Left ventricle myocardium inferior (tissue), 1 donor: ENCODE measurements around the gene ZNF385C. TPM values are rescaled to one million over a fixed set of nuclear protein-coding genes. Genes with fewer than 3 reads are reported as not detected.

ENCODE experiments used
- DNase-seq: peaks from one replicate; pipeline ENCODE4 v3.0.0-alpha.2; 2020
- H3K27ac ChIP-seq: fragments of 200-600 bp; replicated peaks from 2 replicates; pipeline ENCODE4 v1.8.0; 2021
- H3K27me3 ChIP-seq: fragments of 200-600 bp; 2 replicates; pipeline ENCODE4 v1.8.0; 2021; ENCODE audit warnings: low read depth
- H3K36me3 ChIP-seq: fragments of 200-600 bp; 2 replicates; pipeline ENCODE4 v1.8.0; 2021
- H3K4me1 ChIP-seq: fragments of 200-600 bp; 2 replicates; pipeline ENCODE4 v1.8.0; 2021
- H3K4me3 ChIP-seq: fragments of 200-600 bp; 2 replicates; pipeline ENCODE4 v1.8.0; 2021; ENCODE audit warnings: mild to moderate bottlenecking, moderate library complexity
- H3K9me3 ChIP-seq: fragments of 200-600 bp; replicated peaks from 2 replicates; pipeline ENCODE4 v1.8.0; 2021
- CTCF ChIP-seq: fragments of 200-600 bp; IDR thresholded peaks from 2 replicates; pipeline ENCODE4 v1.8.0; 2021; ENCODE audit warnings: antibody characterized with exemption, mild to moderate bottlenecking, borderline replicate concordance
- intact Hi-C: fragments of 100-400 bp; cut with micrococcal nuclease; formaldehyde crosslinking; loops from one replicate; pipeline ENCODE4 v1.11.0; 2022
- total RNA-seq: library from RNA; stranded (reverse); fragmentation: NEBNext Ultra II Directional; extraction: Animal tissue kit (Norgen Biotek cat#: 25700); gene quantifications from one replicate; pipeline ENCODE4 v1.2.1, GENCODE V29; 2021
- donor health status: DM: no; HTN: yes; CAD: no; lungs with severe emphysema.

Gene ZNF385C
- total RNA-seq, 1 donor from 2014 or later: 0.49 TPM

- intact Hi-C loops: no loop called here
- no peaks in the 10 kb centered on the region for H3K9me3 ChIP-seq
- H3K4me3 ChIP-seq: peak overlapping the region; percentile 84
- no peaks in the 10 kb centered on the region for H3K36me3 ChIP-seq
- H3K27ac ChIP-seq: no peak overlapping the region
- peaks cover 17% of the 10 kb centered on the region for H3K4me1 ChIP-seq
- H3K27me3 ChIP-seq: peaks cover 36% of the 10 kb centered on the region
- DNase-seq: no peak
- no peak for TF ChIP-seq CTCF
These were observed 47.3 kb downstream of the ZNF385C start for GRCh38 chr17:42051013-42051400.

- peak; percentile 48 for DNase-seq
- peak within 1 kb of the TSS; percentile 36 for H3K27ac ChIP-seq
- H3K36me3 ChIP-seq: no peaks in the 10 kb centered on the region
- peak; percentile 46 for TF ChIP-seq CTCF
- H3K27me3 ChIP-seq: peaks cover 31% of the 10 kb centered on the region
- intact Hi-C loops: no loop called here
- peak within 1 kb of the TSS; percentile 84 for H3K4me3 ChIP-seq
- peaks cover 17% of the 10 kb centered on the region for H3K4me1 ChIP-seq
- no peaks in the 10 kb centered on the region for H3K9me3 ChIP-seq
These were observed 47.8 kb downstream of the ZNF385C start, which contains the start of gene C17orf113 for GRCh38 chr17:42050393-42051012. TSS of gene C17orf113 (minus strand) at chr17:42050601. CDS start at chr17:42043376, 7,225 bp downstream.

- Histone ChIP-seq H3K27ac (peak overlapping the region; percentile 36), H3K27me3 (peaks cover 25% of the 10 kb centered on the region), H3K9me3 (no peaks in the 10 kb centered on the region), H3K4me1 (peaks cover 17% of the 10 kb centered on the region), H3K36me3 (no peaks in the 10 kb centered on the region), H3K4me3 (peak overlapping the region; percentile 84)
- TF ChIP-seq CTCF: no peak
- intact Hi-C loops: no loop called here
- no peak for DNase-seq
These were observed 48.4 kb downstream of the ZNF385C start for GRCh38 chr17:42049834-42050392.

GRCh38 chr17:42047343-42047742 lies 50.9 kb downstream of the ZNF385C start:
- no peak for TF ChIP-seq CTCF

GRCh38 chr17:42045719-42046118 lies 52.6 kb downstream of the ZNF385C start:
- peaks cover 12% of the 10 kb centered on the region for H3K4me1 ChIP-seq
- no peaks in the 10 kb centered on the region for H3K36me3 ChIP-seq
- no peak for DNase-seq
- no peak overlapping the region for H3K27ac ChIP-seq
- no peaks in the 10 kb centered on the region for H3K9me3 ChIP-seq
- H3K4me3 ChIP-seq: no peak overlapping the region
- no peaks in the 10 kb centered on the region for H3K27me3 ChIP-seq
- TF ChIP-seq CTCF: no peak
- intact Hi-C loops: no loop called here

More at GRCh38 chr17:42047343-42047742, 50.9 kb downstream of the ZNF385C start:
- Histone ChIP-seq H3K4me3 (no peak overlapping the region), H3K27me3 (no peaks in the 10 kb centered on the region), H3K36me3 (no peaks in the 10 kb centered on the region), H3K4me1 (peaks cover 17% of the 10 kb centered on the region), H3K27ac (no peak overlapping the region), H3K9me3 (no peaks in the 10 kb centered on the region)
- intact Hi-C loops: no loop called here
- no peak for DNase-seq
